H1 (cell line): ENCODE measurements around the gene CTSL. TPM values are rescaled to one million over a fixed set of nuclear protein-coding genes. Genes with fewer than 3 reads are reported as not detected.

Experiments
- CTCF ChIA-PET: fragments of 300-600 bp; sonication (Branson Sonifier 250); formaldehyde crosslinking; loops from one replicate; lab custom pipeline; 2021; ENCODE audit not compliant: partially characterized antibody; lab: Charles Lee
- POLR2A ChIA-PET: fragments of 300-600 bp; sonication (Branson Sonifier 250); formaldehyde crosslinking; loops from one replicate; lab custom pipeline; 2021; ENCODE audit warnings: inconsistent platforms; ENCODE audit not compliant: partially characterized antibody; lab: Charles Lee
- DNase-seq, 2 experiments: peaks; one replicate each; pipeline versions ENCODE4 v3.0.0 to v3.0.0-alpha.2; 2010 to 2022; ENCODE audit warnings: low spot score in 2 of 2, low read depth in 1 of 2, mixed read lengths in 1 of 2
- FAIRE-seq: peaks from 2 replicates; lab custom pipeline; 2011; peaks lifted over from hg19 to GRCh38; lab: Jason Lieb, UNC
- H2AFZ ChIP-seq: 2 replicates; pipeline ENCODE4 v1.8.1; 2012; ENCODE audit warnings: low read length, inconsistent platforms
- H2AK5ac ChIP-seq: 2 replicates; pipeline ENCODE4 v1.6.1; 2013; ENCODE audit warnings: low read depth, low read length
- H2BK120ac ChIP-seq: replicated peaks from 2 replicates; pipeline ENCODE3; 2013; ENCODE audit warnings: low read depth, low read length, inconsistent platforms
- H2BK12ac ChIP-seq: 2 replicates; pipeline ENCODE4 v1.6.1; 2013; ENCODE audit warnings: low read depth, low read length
- H2BK15ac ChIP-seq: 2 replicates; pipeline ENCODE4 v1.6.1; 2013; ENCODE audit warnings: low read length
- H2BK20ac ChIP-seq: 2 replicates; pipeline ENCODE4 v1.6.1; 2013; ENCODE audit warnings: low read length
- H2BK5ac ChIP-seq: 2 replicates; pipeline ENCODE4 v1.6.1; 2013; ENCODE audit warnings: low read depth, low read length
- H3K14ac ChIP-seq: 2 replicates; pipeline ENCODE4 v1.6.1; 2013; ENCODE audit warnings: inconsistent platforms; ENCODE audit not compliant: insufficient read length
- H3K18ac ChIP-seq: 2 replicates; pipeline ENCODE4 v1.6.1; 2013; ENCODE audit warnings: low read length; ENCODE audit errors: extremely low read depth
- H3K23ac ChIP-seq: 2 replicates; pipeline ENCODE4 v1.6.1; 2013; ENCODE audit warnings: inconsistent platforms; ENCODE audit not compliant: insufficient read length
- H3K23me2 ChIP-seq: 2 replicates; pipeline ENCODE4 v1.6.1; 2013; ENCODE audit warnings: low read depth, low read length
- H3K27ac ChIP-seq: 2 replicates; pipeline ENCODE4 v1.6.1; 2011; ENCODE audit warnings: low read depth, low read length, inconsistent platforms
- H3K27me3 ChIP-seq, 4 experiments: replicated peaks in 1 of 4; 1 replicate in 1 of 4; 2 replicates in 3 of 4; pipeline versions ENCODE4 v1.6.1 to v1.8.1; 2011 to 2013; ENCODE audit warnings: low read length in 3 of 4, mild to moderate bottlenecking in 3 of 4, inconsistent platforms in 2 of 4, mixed read lengths in 2 of 4, moderate library complexity in 1 of 4; ENCODE audit not compliant: control insufficient read depth in 3 of 4, insufficient read depth in 3 of 4; ENCODE audit errors: extremely low read depth in 1 of 4
- H3K36me3 ChIP-seq, 4 experiments: 2 replicates each; pipeline versions ENCODE4 v1.6.1 to v1.8.1; 2011 to 2013; ENCODE audit warnings: mild to moderate bottlenecking in 4 of 4, low read length in 3 of 4, moderate library complexity in 2 of 4, control low read depth in 1 of 4, inconsistent platforms in 1 of 4; ENCODE audit not compliant: insufficient read depth in 4 of 4, control insufficient read depth in 2 of 4
- H3K4ac ChIP-seq: replicated peaks from 2 replicates; pipeline ENCODE3; 2013; ENCODE audit warnings: low read length, low read depth, mixed read lengths, inconsistent platforms; ENCODE audit not compliant: insufficient read length
- H3K4me1 ChIP-seq, 4 experiments: replicated peaks in 1 of 4; 1 replicate in 1 of 4; 2 replicates in 3 of 4; pipeline versions ENCODE4 v1.6.1 to v1.8.1; 2011 to 2013; ENCODE audit warnings: low read length in 3 of 4, inconsistent platforms in 2 of 4, mixed read lengths in 1 of 4; ENCODE audit not compliant: insufficient read depth in 4 of 4, control insufficient read depth in 3 of 4
- H3K4me2 ChIP-seq, 2 experiments: 2 replicates each; pipeline versions ENCODE4 v1.6.1 to v1.8.1; 2011 to 2013; ENCODE audit warnings: low read depth in 2 of 2, low read length in 2 of 2, control low read depth in 1 of 2, inconsistent platforms in 1 of 2, mild to moderate bottlenecking in 1 of 2; ENCODE audit not compliant: insufficient read depth in 1 of 2
- H3K4me3 ChIP-seq, 4 experiments: fragments of 200-600, 300-600 bp in 1 of 4; sonication (generic), shearing (Covaris generic), sonication (Bioruptor Twin) in 1 of 4; 2 replicates each; pipeline versions ENCODE4 v1.5.1 to v1.8.1; 2011 to 2016; ENCODE audit warnings: low read length in 4 of 4, low read depth in 3 of 4, control low read depth in 2 of 4, inconsistent platforms in 2 of 4, mild to moderate bottlenecking in 2 of 4, mixed read lengths in 1 of 4, moderate library complexity in 1 of 4; ENCODE audit not compliant: insufficient read depth in 2 of 4; ENCODE audit errors: extremely low read depth in 1 of 4
- H3K56ac ChIP-seq: replicated peaks from 2 replicates; pipeline ENCODE3; 2013; ENCODE audit warnings: low read depth, mild to moderate bottlenecking, mixed read lengths, low read length, inconsistent platforms; ENCODE audit not compliant: insufficient read length
- H3K79me1 ChIP-seq: 2 replicates; pipeline ENCODE4 v1.6.1; 2013; ENCODE audit warnings: low read depth, low read length, control low read depth
- H3K79me2 ChIP-seq, 2 experiments: 2 replicates each; pipeline versions ENCODE4 v1.6.1 to v1.8.1; 2012 to 2013; ENCODE audit warnings: low read length in 2 of 2, mild to moderate bottlenecking in 2 of 2, inconsistent platforms in 1 of 2; ENCODE audit not compliant: insufficient read depth in 2 of 2, control insufficient read depth in 1 of 2
- H3K9ac ChIP-seq, 4 experiments: replicated peaks in 1 of 4; 1 replicate in 1 of 4; 2 replicates in 3 of 4; pipeline versions ENCODE4 v1.6.1 to v1.8.1; 2011 to 2013; ENCODE audit warnings: low read depth in 3 of 4, low read length in 3 of 4, control low read depth in 2 of 4, mild to moderate bottlenecking in 2 of 4, moderate library complexity in 2 of 4, inconsistent platforms in 1 of 4; ENCODE audit errors: extremely low read depth in 1 of 4
- H3K9me3 ChIP-seq, 2 experiments: 2 replicates each; pipeline versions ENCODE4 v1.6.1 to v1.8.1; 2012 to 2013; ENCODE audit warnings: mild to moderate bottlenecking in 2 of 2, moderate library complexity in 2 of 2, control low read depth in 1 of 2, inconsistent platforms in 1 of 2, low read depth in 1 of 2, low read length in 1 of 2, mixed read lengths in 1 of 2; ENCODE audit not compliant: insufficient read depth in 2 of 2
- H4K20me1 ChIP-seq, 2 experiments: replicated peaks in 1 of 2; 2 replicates each; pipeline versions ENCODE3 to v1.8.1; 2011 to 2013; ENCODE audit warnings: inconsistent platforms in 2 of 2, low read length in 2 of 2, mild to moderate bottlenecking in 1 of 2; ENCODE audit not compliant: insufficient read depth in 2 of 2, control insufficient read depth in 1 of 2
- H4K5ac ChIP-seq: 2 replicates; pipeline ENCODE4 v1.6.1; 2013; ENCODE audit warnings: low read length, low read depth, mixed read lengths, inconsistent platforms; ENCODE audit not compliant: insufficient read length
- H4K8ac ChIP-seq: 2 replicates; pipeline ENCODE4 v1.8.0; 2013; ENCODE audit warnings: mild to moderate bottlenecking, moderate library complexity, low read length, inconsistent platforms; ENCODE audit not compliant: insufficient read depth; ENCODE audit errors: extremely low read depth
- H4K91ac ChIP-seq: replicated peaks from 2 replicates; pipeline ENCODE3; 2013; ENCODE audit warnings: low read length, mixed read lengths, inconsistent platforms; ENCODE audit not compliant: insufficient read length
- BRCA1 ChIP-seq: IDR thresholded peaks from 2 replicates; pipeline ENCODE4 v1.6.1; 2012; ENCODE audit warnings: low read depth, low read length, improper control_type of control experiment
- EP300 ChIP-seq, 2 experiments: IDR thresholded peaks; 1 replicate in 1 of 2; 2 replicates in 1 of 2; pipeline ENCODE4 v1.6.1; 2011 to 2012; ENCODE audit warnings: low read depth in 2 of 2, low read length in 2 of 2, mild to moderate bottlenecking in 2 of 2, borderline replicate concordance in 1 of 2, inconsistent platforms in 1 of 2, moderate library complexity in 1 of 2
- WGBS, 2 experiments: shearing (Covaris generic) in 1 of 2; methylation state at CpG; one replicate each; pipeline versions ENCODE4 v1.1.6 to v1.1.7; 2013 to 2015; ENCODE audit warnings: low lambda C conversion rate in 2 of 2, mixed read lengths in 2 of 2, inconsistent platforms in 1 of 2, low coverage in 1 of 2, missing lambda C conversion rate in 1 of 2; ENCODE audit not compliant: insufficient replicate concordance in 2 of 2, insufficient coverage in 1 of 2, insufficient read length in 1 of 2; ENCODE audit errors: extremely low coverage in 1 of 2, missing lambda C conversion rate in 1 of 2; 5-methylcytosine and 5-hydroxymethylcytosine counted together
- polyA plus RNA-seq, 7 experiments: library from polyadenylated mRNA; depleted of rRNA in 3 of 7; stranded (reverse) in 5 of 7; unstranded in 2 of 7; fragments of >200 nt in 5 of 7; fragments of 200-250 nt in 2 of 7; gene quantifications; 1 replicate in 5 of 7; 2 replicates in 1 of 7; 4 replicates in 1 of 7; pipeline versions ENCODE4 v1.2.1 to v1.2.3, GENCODE V29; 2011 to 2013; ENCODE audit warnings: missing spikeins in 2 of 7, mixed read lengths in 2 of 7
- total RNA-seq: library from RNA; stranded (reverse); fragmentation: NEBNext Ultra II Directional; extraction: Animal tissue kit (Norgen Biotek cat#: 25700); gene quantifications from 2 replicates; pipeline ENCODE4 v1.2.1, GENCODE V29; 2021

Gene CTSL
- total and polyA plus RNA-seq, 2 of the 8 experiments (the other 6 are each of a cell fraction or from before 2014, with no cell fraction given), result 34.2 to 38.2 TPM

DNA sequence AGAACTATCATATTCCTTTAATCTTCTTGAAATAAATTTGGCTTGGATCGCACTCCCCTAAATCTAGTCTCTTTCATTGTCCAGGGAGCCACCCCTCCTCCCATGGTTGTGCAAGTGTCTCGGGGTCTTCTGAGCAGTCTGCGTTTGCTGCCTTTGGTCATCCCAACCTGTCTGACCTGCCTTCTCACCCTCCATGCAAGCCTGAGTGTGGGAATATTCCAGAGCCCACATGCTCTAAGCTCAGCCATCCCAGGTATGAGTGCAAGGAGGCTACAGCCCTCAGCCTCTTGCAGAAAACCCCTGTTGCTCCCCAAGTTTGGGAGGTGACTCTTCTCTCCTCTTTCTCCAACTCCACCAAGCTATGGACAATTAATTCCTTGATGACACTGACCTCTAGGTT is 7.7 kb upstream of the CTSL start:
- no peak overlapping the region for H4K91ac ChIP-seq
- WGBS, 2 experiments, result 93% methylated on average over 3 of the region's 3 CpGs; no CpG with 5 or more reads in 1 of the 2 experiments
- DNase-seq (no peak), FAIRE-seq (no peak)
- H3K4ac ChIP-seq, result no peak overlapping the region
- POLR2A ChIA-PET, result no interaction called here
- CTCF ChIA-PET, result interaction anchor here (1.0 to 2.5 kb wide), 2 partner anchors 94 to 166 kb away, joined by 3 to 12 read pairs; no protein-coding TSS in a partner anchor
- no peak overlapping the region for H3K18ac ChIP-seq
- no peak overlapping the region for H3K9ac ChIP-seq
- no peak overlapping the region for H2BK20ac ChIP-seq
- H3K23me2 ChIP-seq, result peaks cover 1% of the 10 kb centered on the region; the same call in 1 of the 2 replicates
- H2AK5ac ChIP-seq, result no peak overlapping the region
- no peak overlapping the region for H2BK120ac ChIP-seq
- no peak overlapping the region for H2BK5ac ChIP-seq
- no peaks in the 10 kb centered on the region for H3K27me3 ChIP-seq
- H3K4me1 ChIP-seq, result no peaks in the 10 kb centered on the region; a peak in 1 of 7 replicates
- H4K8ac ChIP-seq, result no peak overlapping the region
- H2BK12ac ChIP-seq, result no peak overlapping the region
- H3K79me1 ChIP-seq, result no peaks in the 10 kb centered on the region; the same call in 1 of the 2 replicates
- H2AFZ ChIP-seq, result no peak overlapping the region
- H3K79me2 ChIP-seq, result no peaks in the 10 kb centered on the region
- H3K56ac ChIP-seq, result no peak overlapping the region
- H3K4me2 ChIP-seq, result no peak overlapping the region
- no peak overlapping the region for H3K14ac ChIP-seq
- no peaks in the 10 kb centered on the region for H3K36me3 ChIP-seq
- H3K9me3 ChIP-seq, result no peaks in the 10 kb centered on the region
- peaks cover 0 to under 1% of the 10 kb centered on the region in 2 experiments for H4K20me1 ChIP-seq
- no peak overlapping the region for H2BK15ac ChIP-seq
- H4K5ac ChIP-seq, result no peak overlapping the region
- no peak overlapping the region for H3K27ac ChIP-seq
- no peak overlapping the region for H3K23ac ChIP-seq
- no peak overlapping the region for H3K4me3 ChIP-seq
- TF ChIP-seq BRCA1, result no peak
- TF ChIP-seq EP300 (IDR thresholded peaks at IDR 0.05; ENCODE audit: borderline replicate concordance in 1 of 2, low read depth in 2 of 2, low read length in 2 of 2), result no peak
